ENCODE measurements around the gene INVS.

The INVS gene

DNA sequence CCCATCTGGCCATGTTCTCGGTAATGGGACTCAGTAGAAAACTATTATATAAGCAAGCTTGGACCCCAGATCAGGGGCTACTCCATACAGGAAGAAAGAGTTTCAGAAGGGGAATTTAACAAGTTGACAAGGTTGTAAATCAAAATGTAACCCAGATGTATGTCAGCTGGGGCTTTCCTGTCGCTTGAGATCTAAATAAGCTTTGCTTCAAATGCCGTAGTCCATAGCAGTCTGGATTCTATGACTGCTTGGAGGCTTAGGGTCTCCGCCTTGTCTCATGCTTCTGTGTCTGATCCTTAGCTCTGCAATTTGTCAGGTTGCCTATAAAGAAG lies 183.3 kb downstream of the INVS start:
- TF ChIP-seq, protein P1, sequence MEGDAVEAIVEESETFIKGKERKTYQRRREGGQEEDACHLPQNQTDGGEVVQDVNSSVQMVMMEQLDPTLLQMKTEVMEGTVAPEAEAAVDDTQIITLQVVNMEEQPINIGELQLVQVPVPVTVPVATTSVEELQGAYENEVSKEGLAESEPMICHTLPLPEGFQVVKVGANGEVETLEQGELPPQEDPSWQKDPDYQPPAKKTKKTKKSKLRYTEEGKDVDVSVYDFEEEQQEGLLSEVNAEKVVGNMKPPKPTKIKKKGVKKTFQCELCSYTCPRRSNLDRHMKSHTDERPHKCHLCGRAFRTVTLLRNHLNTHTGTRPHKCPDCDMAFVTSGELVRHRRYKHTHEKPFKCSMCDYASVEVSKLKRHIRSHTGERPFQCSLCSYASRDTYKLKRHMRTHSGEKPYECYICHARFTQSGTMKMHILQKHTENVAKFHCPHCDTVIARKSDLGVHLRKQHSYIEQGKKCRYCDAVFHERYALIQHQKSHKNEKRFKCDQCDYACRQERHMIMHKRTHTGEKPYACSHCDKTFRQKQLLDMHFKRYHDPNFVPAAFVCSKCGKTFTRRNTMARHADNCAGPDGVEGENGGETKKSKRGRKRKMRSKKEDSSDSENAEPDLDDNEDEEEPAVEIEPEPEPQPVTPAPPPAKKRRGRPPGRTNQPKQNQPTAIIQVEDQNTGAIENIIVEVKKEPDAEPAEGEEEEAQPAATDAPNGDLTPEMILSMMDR (IDR thresholded peaks at IDR 0.05; ENCODE audit: control extremely low read depth, extremely low read depth, low read depth, missing control alignments), result no peak
- no peak for DNase-seq (ENCODE audit: extremely low spot score)
- CTCF ChIA-PET, result interaction anchor here (1.5 kb wide), 1 partner anchor 9 kb away, joined by 4 read pairs; no protein-coding TSS in a partner anchor
- POLR2A ChIA-PET, result no interaction called here

- DNase-seq (ENCODE audit: extremely low spot score), result no peak
- ChIA-PET POLR2A (no interaction called here), CTCF (no interaction called here)
- TF ChIP-seq, protein P1 (IDR thresholded peaks at IDR 0.05; ENCODE audit: control extremely low read depth, extremely low read depth, low read depth, missing control alignments), result no peak
Measured at GRCh38 chr9:100284247-100284646, 185.2 kb downstream of the INVS start.

DNA sequence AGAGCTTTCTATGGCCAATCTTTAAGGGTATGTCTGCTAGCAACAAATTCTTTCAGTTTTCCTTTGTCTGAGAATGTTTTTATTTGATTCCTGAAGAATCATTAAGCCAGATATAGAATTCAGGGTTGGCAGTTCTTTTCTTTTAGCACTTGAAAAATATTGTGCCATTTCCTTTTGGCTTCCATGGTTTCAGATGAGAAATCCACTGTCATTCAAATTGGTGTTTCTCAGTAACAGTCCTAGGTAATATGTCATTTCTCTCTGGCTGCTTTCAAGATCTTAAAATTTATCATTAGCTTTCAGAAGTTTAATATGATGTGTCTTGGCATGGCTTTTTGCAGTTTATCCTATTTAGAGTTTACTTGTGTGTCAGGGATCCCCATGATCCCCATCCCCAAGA lies 186.0 kb downstream of the INVS start:
- ChIA-PET CTCF (interaction anchor here (1.1 to 1.6 kb wide), 2 partner anchors 11 to 14 kb away, joined by 3 to 6 read pairs; no protein-coding TSS in a partner anchor), POLR2A (no interaction called here)
- TF ChIP-seq, protein P1 (IDR thresholded peaks at IDR 0.05; ENCODE audit: control extremely low read depth, extremely low read depth, low read depth, missing control alignments), result no peak
- no peak for DNase-seq (ENCODE audit: extremely low spot score)

- POLR2A ChIA-PET, result no interaction called here
- CTCF ChIA-PET, result interaction anchor here (0.8 to 1.6 kb wide), 4 partner anchors 9 to 15 kb away, joined by 3 to 6 read pairs (median 4); no protein-coding TSS in a partner anchor
- TF ChIP-seq, protein P1 (IDR thresholded peaks at IDR 0.05; ENCODE audit: control extremely low read depth, extremely low read depth, low read depth, missing control alignments), result no peak
- DNase-seq (ENCODE audit: extremely low spot score), result no peak
Measured at GRCh38 chr9:100285601-100286000, 186.6 kb downstream of the INVS start.

GRCh38 chr9:100286257-100286656 lies 187.2 kb downstream of the INVS start:
- TF ChIP-seq, protein P1 (IDR thresholded peaks at IDR 0.05; ENCODE audit: control extremely low read depth, extremely low read depth, low read depth, missing control alignments), result no peak
- POLR2A ChIA-PET, result no interaction called here
- DNase-seq (ENCODE audit: extremely low spot score), result no peak
- CTCF ChIA-PET, result interaction anchor here (0.8 to 1.6 kb wide), 3 partner anchors 9 to 13 kb away, joined by 3 to 6 read pairs (median 4); no protein-coding TSS in a partner anchor

- TF ChIP-seq, protein P1 (IDR thresholded peaks at IDR 0.05; ENCODE audit: control extremely low read depth, extremely low read depth, low read depth, missing control alignments), result no peak
- CTCF ChIA-PET, result interaction anchor here (1.5 kb wide), 1 partner anchor 9 kb away, joined by 3 read pairs; no protein-coding TSS in a partner anchor
- no peak for DNase-seq (ENCODE audit: extremely low spot score)
- POLR2A ChIA-PET, result no interaction called here
Measured at GRCh38 chr9:100287186-100287585, 188.1 kb downstream of the INVS start.
